Brain pericyte (primary cell): ENCODE results near the gene ASTN2.

Experiments
- DNase-seq: peaks from one replicate; pipeline ENCODE4 v3.0.0-alpha.2; 2012; ENCODE audit warnings: low read depth, low spot score

Gene ASTN2

DNA sequence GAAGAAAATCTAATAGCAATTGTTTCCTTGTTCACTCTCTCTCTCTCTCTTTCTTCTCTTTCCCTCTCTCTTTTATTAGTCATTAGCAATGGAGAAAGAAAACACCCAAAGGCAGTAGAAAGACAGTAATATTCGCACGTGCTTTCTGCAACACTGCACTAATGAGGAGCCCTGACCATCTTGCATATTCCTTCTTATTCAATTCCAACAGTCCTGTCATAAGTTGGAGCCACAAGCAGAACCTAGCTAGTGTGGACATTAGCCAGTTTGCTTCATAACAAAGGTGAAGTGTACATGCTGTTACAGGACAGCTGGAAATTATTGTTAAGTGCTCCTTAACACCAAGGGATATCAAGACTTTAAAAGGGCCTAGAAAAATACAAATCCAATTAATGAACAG lies 664.3 kb downstream of the ASTN2 start:
- no peak for DNase-seq

DNA sequence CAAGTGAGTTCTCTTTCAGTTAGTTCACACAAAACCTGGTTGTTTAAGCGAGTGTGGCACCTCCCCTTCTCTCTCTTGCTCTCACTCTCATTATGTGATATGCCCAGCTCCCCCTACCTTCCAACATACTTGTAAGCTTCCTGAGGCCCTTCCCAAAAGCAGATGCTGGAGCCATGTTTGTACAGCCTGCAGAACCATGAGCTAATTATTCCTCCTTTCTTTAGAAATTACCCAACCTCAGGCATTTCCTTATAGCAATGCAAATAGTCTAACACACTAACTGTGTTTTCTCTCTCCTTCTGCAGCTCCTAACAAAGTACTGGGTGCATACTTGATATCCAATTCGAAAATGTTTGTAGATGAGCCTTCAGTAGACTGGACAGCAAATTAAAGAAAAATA lies 665.1 kb downstream of the ASTN2 start:
- no peak for DNase-seq

DNA sequence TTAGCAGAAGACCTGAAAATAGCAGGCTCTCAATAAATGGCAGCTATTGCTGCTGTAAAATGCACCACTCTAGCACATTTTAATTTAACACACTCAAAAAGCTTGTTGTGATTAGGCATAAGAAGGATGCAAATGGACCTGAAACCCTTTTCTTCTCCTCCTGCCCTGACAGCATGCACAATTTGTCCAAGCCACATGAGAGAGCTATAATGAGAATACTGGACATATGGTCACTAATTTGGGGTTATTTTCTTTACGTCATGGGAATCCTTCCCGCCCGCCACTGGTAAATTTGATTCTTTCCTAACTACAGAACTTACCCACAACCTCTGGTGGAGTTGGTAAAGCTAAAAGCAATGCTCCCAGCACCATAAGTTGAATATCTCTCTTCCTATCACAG lies 665.7 kb downstream of the ASTN2 start:
- DNase-seq: no peak

DNA sequence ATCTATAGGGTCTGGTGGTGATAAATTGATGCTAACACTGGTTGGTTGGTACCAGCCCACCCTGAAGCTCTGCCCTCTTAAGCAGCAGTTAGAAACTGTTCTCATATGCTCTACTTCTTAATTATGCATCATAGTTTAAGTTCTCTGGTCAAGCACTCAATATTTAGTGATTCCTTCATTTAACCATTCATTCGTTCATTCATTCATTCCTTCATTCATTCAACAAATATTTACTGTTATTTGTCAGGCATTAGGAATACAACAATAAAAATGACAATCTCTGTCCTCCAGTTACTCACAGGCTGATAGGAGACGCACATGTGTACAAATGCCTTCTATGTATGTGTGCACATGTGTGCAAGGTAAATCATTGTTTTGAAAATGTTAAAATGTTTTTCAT lies 673.1 kb downstream of the ASTN2 start:
- no peak for DNase-seq

DNA sequence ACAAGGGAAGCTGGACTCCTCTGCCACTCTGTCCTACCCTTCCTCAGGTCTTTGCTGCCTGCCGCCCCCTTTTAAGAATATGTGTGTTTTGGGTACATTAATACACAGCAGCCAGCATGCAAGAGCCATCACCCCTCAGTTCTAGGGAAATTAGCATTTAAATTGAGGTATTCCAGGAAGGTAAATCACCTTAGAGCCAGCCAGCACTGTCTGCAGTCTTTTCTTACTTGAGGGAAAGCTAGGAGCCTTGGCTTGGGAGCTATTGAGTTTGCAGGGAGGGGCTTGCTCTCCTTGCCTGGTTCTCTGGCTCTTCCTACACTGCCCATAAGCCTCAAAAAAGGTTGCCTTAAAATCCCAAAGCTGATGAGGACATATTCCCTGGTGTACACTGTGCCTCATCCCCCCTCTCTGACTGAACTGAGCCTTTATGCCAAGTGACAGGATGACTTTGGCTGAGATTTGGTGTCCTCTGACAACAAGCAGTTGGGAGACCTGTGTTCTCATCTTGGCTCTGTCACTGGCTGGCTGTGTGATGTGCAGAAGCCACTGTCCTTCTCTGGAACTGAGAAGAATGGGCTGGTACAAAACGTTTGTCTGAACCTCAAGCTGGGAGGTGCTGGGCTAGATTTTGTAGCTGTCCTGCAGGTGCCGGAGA lies 673.6 kb downstream of the ASTN2 start:
- no peak for DNase-seq

DNA sequence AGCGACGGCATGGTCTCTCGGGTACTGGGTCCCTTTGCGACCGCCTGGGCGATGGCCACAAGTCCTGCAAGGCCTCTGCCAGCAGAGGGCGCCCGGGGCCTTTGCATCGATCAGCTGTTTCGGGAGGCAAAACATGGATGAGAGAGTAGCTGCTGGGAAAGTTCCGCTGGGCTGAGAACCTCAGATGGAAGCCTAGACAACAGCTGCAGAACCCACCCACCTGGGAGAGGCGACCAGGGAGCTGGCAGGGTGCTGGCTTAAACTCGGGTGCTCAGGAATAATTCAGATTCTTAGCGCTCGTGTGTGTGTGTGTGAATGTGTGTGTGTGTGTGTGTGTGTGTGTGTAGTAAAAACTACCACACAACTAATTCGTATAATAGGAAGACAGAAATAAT lies 677.7 kb downstream of the ASTN2 start:
- DNase-seq: no peak

DNA sequence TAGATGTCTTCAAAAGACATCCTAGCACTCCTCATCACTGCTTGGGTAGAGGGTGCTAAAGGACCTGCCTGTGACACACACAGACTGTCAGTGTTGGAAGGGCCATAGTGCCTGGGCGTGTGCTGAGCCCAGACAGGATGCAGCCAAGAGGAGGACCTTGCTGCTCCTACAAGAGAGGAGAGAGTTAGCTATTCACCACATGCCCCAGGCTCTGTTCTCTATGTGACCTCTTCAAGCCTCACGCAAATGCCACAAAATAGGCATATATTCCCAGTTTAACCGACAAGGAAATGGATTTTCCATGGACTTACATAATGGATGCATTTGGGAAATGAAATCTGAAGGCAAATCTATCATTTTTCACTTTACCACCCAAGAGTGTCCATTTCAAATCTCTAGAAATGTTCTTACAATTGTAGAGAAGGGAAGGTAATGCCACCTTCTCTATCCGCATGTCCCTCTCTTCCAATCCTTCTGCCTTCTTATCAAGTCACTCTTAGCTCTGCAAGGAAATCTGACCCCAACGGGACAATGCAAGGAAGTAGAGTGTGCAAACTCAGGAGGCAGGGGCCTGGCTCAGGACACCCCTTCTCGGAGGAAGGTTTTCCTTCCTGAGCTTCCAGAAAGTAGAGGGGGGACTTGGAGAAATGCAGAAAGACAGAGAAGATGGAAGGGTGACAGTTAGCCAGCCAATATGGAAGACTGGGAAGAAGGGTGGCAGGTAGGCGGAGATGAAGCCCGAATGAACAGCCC lies 678.3 kb downstream of the ASTN2 start:
- no peak for DNase-seq

DNA sequence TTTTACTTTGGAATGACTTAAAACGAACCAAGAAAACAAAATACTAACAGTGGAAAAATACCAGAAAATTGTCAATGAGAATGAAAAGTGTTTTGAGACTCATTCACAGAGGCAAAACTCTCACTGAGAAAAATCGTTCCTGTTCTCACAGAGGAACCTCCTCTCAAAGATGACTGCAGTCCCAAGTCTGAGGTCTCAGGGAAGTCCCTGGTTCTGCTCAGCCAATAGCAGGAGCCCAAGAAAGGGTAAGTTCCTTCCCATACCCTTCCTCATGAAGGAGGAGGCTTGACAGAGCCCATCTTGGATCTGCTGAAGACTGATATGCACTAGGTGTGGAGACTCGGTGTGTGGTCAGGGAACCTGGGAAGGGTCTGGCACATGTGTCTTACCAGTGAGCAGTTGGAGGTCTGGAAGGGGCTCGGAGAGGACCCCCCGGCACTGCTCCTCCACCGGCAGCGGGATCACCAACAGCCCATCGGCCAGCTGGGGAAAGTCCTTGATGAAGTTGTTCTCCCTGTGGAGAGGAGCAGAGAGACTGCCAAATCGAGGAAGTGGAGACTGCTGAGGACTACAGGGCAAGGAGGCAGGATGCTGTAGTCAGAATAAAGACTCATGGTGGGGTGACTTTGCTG lies 681.7 kb downstream of the ASTN2 start:
- DNase-seq: no peak

DNA sequence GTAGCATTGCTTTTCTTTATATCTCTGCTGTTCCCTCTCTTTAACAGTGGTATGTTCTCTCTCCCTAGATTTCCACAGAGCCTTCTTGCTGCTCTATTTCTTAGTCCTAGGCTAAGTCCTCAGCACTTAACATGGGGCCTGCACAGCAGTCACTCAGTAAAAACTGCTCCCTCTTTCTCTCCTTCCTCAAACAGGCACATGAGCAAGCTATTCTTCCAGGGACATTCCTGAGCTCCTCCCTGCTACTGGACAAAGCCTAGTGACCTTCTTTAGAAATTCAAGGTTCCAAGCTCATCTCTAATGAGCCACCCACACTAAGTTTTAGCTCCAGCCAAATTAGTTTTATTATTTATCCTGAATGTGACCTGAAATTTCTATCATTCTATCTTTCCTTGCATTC lies 688.3 kb downstream of the ASTN2 start:
- DNase-seq: no peak

DNA sequence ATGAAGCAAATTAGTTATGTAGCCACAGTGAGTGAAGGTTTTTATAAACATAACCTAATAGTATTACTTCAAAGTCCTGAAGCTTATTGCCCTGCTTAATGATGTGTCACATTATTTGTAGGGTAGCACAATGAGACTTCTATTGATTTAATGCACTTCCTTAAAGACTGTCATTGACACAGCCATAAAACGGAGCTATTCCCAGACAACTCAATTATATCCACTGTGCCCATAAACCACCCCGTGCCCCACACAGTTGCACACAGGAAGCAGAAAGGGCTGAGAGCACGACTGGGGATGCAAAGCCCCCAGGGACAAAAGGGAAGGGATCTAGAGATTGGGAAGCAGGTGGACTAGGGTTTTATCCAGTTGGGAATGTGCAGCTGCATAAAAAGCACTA lies 690.7 kb downstream of the ASTN2 start:
- DNase-seq: no peak

DNA sequence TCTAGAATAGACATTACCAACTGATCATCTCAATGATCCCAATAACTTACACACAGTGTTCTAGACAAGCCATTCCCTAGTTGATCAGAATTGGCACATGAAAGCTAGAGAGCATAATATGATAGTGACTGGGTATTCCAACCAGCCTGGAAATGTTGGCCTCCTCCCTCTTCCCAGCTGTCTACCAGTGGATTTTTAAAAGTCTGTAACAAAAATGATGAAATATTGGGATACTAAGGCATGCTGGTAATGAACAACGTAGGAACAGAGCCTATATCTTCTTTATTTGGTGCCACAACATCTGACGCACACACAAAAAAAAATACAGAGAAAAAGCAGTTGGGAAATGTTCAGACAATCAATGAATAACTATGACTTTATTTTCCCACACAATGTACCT lies 692.9 kb downstream of the ASTN2 start:
- no peak for DNase-seq

DNA sequence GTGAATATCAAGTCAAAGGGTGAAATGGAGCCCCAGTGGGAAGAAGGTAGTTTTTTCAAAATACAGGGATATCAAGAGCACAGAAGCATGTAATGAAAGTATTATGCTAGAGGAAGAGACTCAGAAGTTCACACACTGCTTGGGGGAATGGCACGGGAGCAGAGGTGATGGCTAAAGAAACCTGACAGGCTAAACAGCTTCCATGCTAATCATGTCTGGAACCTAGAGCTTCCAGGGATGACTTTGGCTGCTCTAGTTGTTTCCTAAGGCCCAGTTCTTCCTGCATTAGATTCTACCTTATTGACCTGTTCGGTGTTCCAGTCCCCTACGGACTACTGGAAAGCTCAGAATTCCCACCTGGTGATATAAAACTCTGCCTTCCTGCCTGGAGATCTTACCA lies 693.4 kb downstream of the ASTN2 start:
- no peak for DNase-seq

DNA sequence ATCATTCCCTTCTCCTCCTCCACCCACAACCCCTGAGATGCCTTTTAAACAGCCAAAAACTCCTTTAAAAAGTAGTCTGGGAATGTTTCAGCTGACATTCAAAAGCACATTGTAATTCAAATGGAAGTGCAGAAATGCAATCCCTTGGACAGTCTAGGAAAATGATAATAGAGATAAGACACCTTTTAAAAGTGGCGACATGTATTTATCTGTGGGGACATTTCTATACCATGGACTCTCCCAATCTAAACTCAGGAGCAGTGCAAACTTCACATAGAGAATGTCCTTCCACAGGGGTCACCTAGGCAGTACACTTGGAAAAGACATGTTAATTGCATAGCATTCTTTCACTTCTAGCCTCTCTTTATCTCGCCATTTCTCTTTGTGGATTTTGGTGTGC lies 694.7 kb downstream of the ASTN2 start:
- no peak for DNase-seq

DNA sequence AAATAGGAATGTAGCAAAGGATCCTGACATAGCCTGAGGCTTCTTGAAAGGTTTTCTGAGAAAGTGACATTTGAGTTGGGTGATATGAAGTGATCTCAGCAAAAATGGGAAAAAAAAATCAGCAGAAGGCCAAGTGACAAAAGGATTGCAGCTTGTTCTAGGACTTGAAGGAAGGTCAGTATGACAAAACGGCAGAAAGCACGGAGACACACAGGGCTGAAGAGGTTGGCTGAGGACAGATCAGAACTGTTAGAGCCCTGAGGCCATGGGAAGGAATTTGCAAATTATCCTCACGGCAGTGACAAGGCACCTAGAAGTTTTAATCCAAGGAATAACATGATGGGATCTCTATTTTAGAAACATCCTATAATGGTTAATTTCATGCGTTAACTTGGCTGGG lies 696.7 kb downstream of the ASTN2 start:
- DNase-seq: no peak

DNA sequence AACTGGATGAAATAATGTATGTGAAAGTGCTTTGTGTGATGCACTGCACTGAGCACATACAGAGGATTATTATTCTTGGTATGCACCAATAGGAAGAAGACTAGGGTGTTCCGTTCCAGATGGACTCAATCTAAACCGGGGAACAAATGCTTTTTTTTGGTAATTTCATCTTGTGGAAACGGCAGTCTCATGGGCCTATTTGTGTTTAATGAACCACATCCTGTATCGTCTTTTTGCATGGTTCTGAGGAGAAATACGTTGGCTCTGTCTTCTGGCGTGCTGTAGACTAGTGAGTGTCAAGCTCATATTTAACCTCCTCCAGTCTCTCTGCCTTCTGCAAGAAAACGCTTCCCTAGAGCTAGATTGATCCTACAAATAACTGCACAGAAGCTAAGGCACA lies 697.7 kb downstream of the ASTN2 start:
- DNase-seq: no peak

DNA sequence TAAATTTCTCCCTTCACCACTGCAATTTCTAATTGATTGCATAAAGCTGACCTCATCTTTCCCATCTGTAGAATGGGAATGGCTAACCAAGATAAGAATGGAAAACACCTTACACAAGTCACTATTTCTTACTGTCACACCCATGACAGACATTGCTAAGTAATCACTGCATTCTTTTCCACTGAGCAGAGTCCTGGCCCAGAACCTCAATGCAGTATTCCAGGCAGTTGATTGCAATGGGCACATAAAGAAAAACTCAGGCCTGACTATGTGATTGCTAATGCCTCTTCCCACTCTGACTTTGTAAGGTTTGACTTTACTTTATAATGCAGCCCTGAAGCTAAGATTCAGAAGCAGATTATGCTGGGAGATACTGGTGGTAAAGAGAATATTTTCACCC lies 698.4 kb downstream of the ASTN2 start:
- DNase-seq: no peak

DNA sequence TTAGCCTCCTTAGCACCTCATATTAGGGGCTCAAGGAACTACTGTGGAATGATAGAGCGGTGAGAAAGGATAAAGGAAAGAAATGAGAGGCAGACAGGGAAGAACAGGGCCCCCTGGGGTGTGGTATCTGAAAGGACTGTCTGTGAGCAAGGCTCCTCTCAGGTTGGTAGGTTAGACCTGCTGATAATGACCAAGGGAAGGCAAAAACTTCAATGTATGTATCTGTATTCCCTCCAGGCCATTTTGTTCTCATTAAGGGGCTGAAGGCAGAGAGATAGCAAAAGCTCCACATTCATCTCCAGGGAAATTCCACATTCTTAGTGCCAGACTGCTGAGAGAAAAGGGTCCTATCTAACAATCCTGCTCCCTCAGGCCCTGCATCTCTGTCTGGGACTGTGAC lies 699.1 kb downstream of the ASTN2 start:
- DNase-seq: no peak

DNA sequence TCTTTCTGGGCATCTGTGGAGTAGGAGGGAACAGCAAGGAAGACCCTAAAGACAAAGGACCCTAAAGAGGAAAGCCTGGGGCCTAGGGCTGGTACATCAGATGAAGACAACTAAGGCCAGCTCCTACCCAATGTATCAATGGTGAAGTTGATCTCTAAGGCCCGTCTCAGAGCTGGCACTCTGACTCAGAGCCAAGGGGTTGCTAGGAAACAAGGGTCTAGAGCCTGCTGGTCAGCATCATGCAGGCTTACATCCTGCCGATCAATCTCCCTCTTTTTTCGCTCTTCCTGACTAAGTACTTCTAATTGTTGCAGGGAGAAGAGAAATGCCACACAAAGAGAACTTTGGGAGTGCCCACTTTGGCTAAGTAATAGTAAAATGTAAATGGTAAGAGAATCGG lies 701.6 kb downstream of the ASTN2 start:
- no peak for DNase-seq

DNA sequence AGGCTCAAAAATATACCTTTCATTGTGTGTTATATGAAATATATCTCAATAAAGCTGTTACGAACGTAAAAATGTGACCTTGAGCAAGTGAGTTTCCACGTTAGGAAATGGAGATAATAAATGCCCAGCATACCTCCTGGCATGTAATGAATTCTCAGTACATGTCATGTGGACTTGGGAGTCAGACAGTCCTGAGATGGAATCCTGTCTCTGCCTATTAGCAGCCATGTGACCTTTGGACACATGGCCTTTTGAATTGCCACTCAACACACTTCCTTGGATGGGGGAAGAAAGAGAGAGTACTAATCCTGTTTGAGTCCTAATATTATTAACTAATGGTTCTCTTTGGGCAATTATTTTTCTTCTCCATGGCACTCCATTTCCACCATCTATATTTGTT lies 702.1 kb downstream of the ASTN2 start:
- no peak for DNase-seq

DNA sequence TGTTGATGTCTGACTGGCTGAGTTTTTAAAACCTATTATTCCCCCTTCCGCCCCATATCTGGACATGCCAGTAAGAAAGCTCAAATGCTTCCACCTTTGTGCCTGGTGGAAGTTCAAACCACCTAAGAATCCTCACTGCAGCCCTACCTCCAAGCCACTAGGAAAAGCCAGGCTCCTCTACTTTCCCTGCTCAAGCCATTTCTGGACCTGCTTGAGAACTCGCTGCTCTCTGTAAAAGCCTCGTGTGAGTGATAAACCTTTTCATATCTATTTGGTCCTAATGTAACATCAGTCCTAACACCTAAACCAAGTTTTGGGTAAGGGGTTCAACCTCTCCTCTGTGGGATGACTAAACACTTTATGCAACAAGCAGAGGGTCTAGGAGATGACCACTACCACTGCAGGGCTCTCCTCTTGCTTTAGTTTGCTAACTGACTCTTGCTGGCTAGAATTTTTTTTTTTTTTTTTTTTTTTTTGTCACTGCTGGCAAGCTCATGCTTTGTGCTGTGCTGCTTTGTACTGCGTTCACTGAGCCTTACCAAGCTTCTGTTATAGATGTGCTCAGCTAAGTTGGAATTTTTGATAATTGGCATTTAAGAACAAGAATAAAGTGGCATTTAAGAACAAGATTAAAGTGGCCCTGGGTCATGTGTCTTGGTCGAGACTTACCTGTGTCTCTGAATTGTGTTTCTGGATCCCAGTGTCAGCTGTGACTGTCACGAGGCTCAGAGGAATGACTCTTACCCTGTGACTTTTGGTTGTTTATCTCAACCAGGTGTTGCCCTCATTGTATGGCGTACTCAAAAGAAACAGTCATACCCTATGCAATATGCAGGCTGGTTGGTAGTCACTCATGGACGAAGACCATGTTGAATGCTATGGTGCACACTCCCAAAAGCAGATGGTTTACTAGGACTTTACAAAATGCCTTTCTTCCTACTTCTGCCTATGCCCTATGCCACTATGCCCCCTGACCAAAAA lies 708.3 kb downstream of the ASTN2 start:
- DNase-seq: no peak

DNA sequence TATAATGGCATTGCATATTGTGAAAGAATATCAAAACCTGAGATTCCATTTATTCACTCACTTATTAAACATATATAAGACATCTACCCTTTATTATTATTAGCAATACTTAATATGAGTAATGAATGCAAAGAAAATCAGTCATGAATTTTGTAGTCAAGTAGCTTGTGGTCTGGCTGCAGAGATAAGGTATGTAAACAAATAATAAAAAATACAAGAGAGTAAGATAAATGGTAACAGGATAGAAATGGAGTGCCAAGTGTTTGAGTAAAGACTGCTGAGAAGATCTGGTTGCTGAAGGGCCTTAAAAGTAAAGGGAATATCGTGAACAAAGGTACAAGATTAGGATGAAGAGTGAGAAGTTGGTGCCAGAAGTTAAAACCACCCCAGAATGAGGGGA lies 709.3 kb downstream of the ASTN2 start:
- no peak for DNase-seq

DNA sequence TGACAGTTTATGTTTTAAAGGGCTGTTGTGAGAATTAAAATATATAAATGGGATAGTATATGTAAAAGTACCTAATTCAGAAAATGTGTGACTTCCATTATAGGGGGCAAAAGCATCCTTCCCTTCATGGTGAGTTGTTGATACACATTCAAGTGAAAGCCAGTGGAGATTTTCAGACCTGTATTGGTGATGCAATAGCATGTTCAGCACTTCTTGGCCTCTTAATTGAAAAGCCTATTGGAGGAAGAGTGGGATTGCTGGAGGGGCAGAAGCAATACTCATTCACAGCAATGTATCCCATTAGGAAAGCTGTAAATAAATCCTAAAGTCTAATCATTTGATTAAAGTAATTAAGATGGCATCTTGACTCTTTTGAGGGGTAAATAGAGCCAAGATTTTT lies 710.4 kb downstream of the ASTN2 start:
- no peak for DNase-seq
